Heart right ventricle (tissue), 16 donors: ENCODE data around the gene NGEF. TPM values are rescaled to one million over a fixed set of nuclear protein-coding genes. Genes with fewer than 3 reads are reported as not detected.
A peak's percentile ranks its signal among the peaks of the same experiment; 100 is the strongest.

Source experiments
- ATAC-seq, 8 donors: fragments of 200-7000 bp; cut with Tn5 transposase; one replicate each; pipeline ENCODE4 v1.9.1; 2020; ENCODE audit warnings: mild to moderate bottlenecking in 8 of 8, moderate library complexity in 8 of 8, moderate number of reproducible peaks in 1 of 8
- DNase-seq, 2 donors: peaks; one replicate each; pipeline ENCODE4 v3.0.0-alpha.2; 2020
- H3K27ac ChIP-seq, 10 donors: fragments of 200-600 bp; sonication (generic) in 2 of 10; one replicate each; pipeline versions ENCODE4 v1.5.0 to v1.8.0; 2020 to 2022; ENCODE audit warnings: mild to moderate bottlenecking in 3 of 10
- H3K27me3 ChIP-seq, 7 donors: fragments of 200-600 bp; one replicate each; pipeline ENCODE4 v1.8.0; 2021 to 2022; ENCODE audit warnings: mild to moderate bottlenecking in 2 of 7
- H3K36me3 ChIP-seq, 9 donors: fragments of 200-600 bp; sonication (generic) in 1 of 9; one replicate each; pipeline versions ENCODE4 v1.5.0 to v1.8.0; 2020 to 2022; ENCODE audit warnings: mild to moderate bottlenecking in 2 of 9
- H3K4me1 ChIP-seq, 9 donors: fragments of 200-600 bp; sonication (generic) in 1 of 9; one replicate each; pipeline versions ENCODE4 v1.5.0 to v1.8.0; 2020 to 2022; ENCODE audit warnings: mild to moderate bottlenecking in 4 of 9
- H3K4me3 ChIP-seq, 10 donors: fragments of 200-600 bp; sonication (generic) in 2 of 10; one replicate each; pipeline versions ENCODE4 v1.5.0 to v1.8.0; 2020 to 2022; ENCODE audit warnings: mild to moderate bottlenecking in 7 of 10, moderate library complexity in 2 of 10
- H3K9me3 ChIP-seq, 11 donors: fragments of 200-600 bp in 10 of 11; sonication (generic) in 2 of 11; one replicate each; pipeline versions ENCODE4 v1.5.0 to v1.8.0; 2013 to 2022; ENCODE audit warnings: mild to moderate bottlenecking in 2 of 11, control low read depth in 1 of 11, moderate library complexity in 1 of 11
- CTCF ChIP-seq, 9 donors: fragments of 200-600 bp; sonication (generic) in 2 of 9; IDR thresholded peaks; one replicate each; pipeline versions ENCODE4 v1.5.0 to v1.8.0; 2021 to 2022; ENCODE audit warnings: antibody characterized with exemption in 9 of 9, mild to moderate bottlenecking in 5 of 9, moderate library complexity in 1 of 9
- WGBS, 2 donors: extraction: QIAGEN DNeasy Blood & Tissue Kit; methylation state at CpG; one replicate each; pipeline ENCODE4 v1.1.7; 2013; ENCODE audit warnings: inconsistent platforms in 1 of 2; 5-methylcytosine and 5-hydroxymethylcytosine counted together
- intact Hi-C, 10 donors: fragments of 100-400 bp; cut with DNase I; formaldehyde crosslinking; loops; one replicate each; pipeline versions ENCODE4 v1.11.1 to v1.14.2; 2022
- polyA plus RNA-seq, 2 donors: library from polyadenylated mRNA; stranded (reverse); fragments of 200-250 nt; gene quantifications; one replicate each; pipeline ENCODE4 v1.2.3, GENCODE V29; 2013
- total RNA-seq, 10 donors: library from RNA; stranded (reverse); fragmentation: NEBNext Ultra II Directional in 3 of 10; extraction: Animal tissue kit (Norgen Biotek cat#: 25700) in 3 of 10; gene quantifications; one replicate each; pipeline versions ENCODE4 v1.2.1 to v1.2.4, GENCODE V29; 2021 to 2023
- donor health status: Arrhythmogenic right ventricular cardiomyopathy.
- donor health status: ischemic (EF 13 %, LVEDD 7.1; RV severe dilation, severe dysfunction).
- donor health status: healthy with polysubstance abuse.
- donor health status: DM: no; HTN: yes; CAD: no.
- donor health status: DM: no; HTN: no; CAD: no.
- donor health status: ischemic (EF 25% LVEDD 6.9; RV normal size, moderate dysfunction).
- donor health status: ischemic (EF 25% LVEDD 5.7; RV mildly dilated, moderate dysfunction).
- donor health status: healthy.
- donor health status: DM: yes; HTN: yes; CAD: no.
- donor health status: Ischemic cardiomyopathy.
- donor health status: ischemic (EF 35%, LVEDD 5.7; RV mildly dilated, moderate dysfunction).
- donor health status: nonischemic (EF 11% LVEDD 7.7; RV severe dilation, severe dysfunction).
- donor health status: DM: yes; HTN: yes; CAD: no.
- donor health status: PGD.
- donor health status: ischemic (EF 29% LVEDD 5.4; RV normal size, mild dysfunction).
- donor health status: nonischemic (EF 23%, LVEDD 6.1; RV moderate dilation, normal function).

The NGEF gene
- total and polyA plus RNA-seq, 12 donors: 0.27 to 0.75 (median 0.54) TPM; not detected in 3

- H3K9me3 ChIP-seq: no peaks in the 10 kb centered on the region
- no peak overlapping the region for H3K27ac ChIP-seq
- H3K36me3 ChIP-seq: no peaks in the 10 kb centered on the region
- intact Hi-C loops: no loop called here
- no peak for TF ChIP-seq CTCF (IDR thresholded peaks at IDR 0.05)
- ATAC-seq: no peak
- no peak for DNase-seq
- WGBS, 2 donors: 80% methylated on average over 11 of the region's 11 CpGs
- peaks cover 0 to 10% (median 6%) of the 10 kb centered on the region in 9 donors for H3K4me1 ChIP-seq
- H3K27me3 ChIP-seq: peaks cover 0 to 62% (median 15%) of the 10 kb centered on the region in 7 donors
- H3K4me3 ChIP-seq: peak overlapping the region in 1 of 10 donors; percentile 13
Observed at GRCh38 chr2:232890536-232890895, 122.5 kb downstream of the NGEF start.

- intact Hi-C loops: no loop called here
- H3K27me3 ChIP-seq: peaks cover 0 to 64% (median 17%) of the 10 kb centered on the region in 7 donors
- no peak for DNase-seq
Observed at GRCh38 chr2:232889876-232890401, 123.1 kb downstream of the NGEF start.

GRCh38 chr2:232888839-232889529 is 124.1 kb downstream of the NGEF start:
- H3K4me3 ChIP-seq: no peak overlapping the region
- peaks cover 0 to 10% (median 6%) of the 10 kb centered on the region in 9 donors for H3K4me1 ChIP-seq
- H3K27me3 ChIP-seq: peaks cover 0 to 61% (median 15%) of the 10 kb centered on the region in 7 donors
- TF ChIP-seq CTCF (IDR thresholded peaks at IDR 0.05): no peak
- intact Hi-C loops: no loop called here
- DNase-seq (no peak), ATAC-seq (no peak)
- H3K36me3 ChIP-seq: no peaks in the 10 kb centered on the region
- H3K27ac ChIP-seq: no peak overlapping the region
- WGBS, 2 donors: 86 to 89% methylated on average over 14 of the region's 14 CpGs
- H3K9me3 ChIP-seq: no peaks in the 10 kb centered on the region

More at GRCh38 chr2:232889876-232890401, 123.1 kb downstream of the NGEF start:
- Histone ChIP-seq H3K36me3 (no peaks in the 10 kb centered on the region), H3K4me3 (no peak overlapping the region), H3K9me3 (no peaks in the 10 kb centered on the region), H3K27ac (no peak overlapping the region), H3K4me1 (peaks cover 0 to 10% (median 6%) of the 10 kb centered on the region in 9 donors)
- no peak for ATAC-seq
- no peak for TF ChIP-seq CTCF (IDR thresholded peaks at IDR 0.05)
- WGBS, 2 donors: 85 to 93% methylated on average over 5 of the region's 5 CpGs

- 80 to 82% methylated on average over 21 of the region's 21 CpGs for WGBS, 2 donors
- no peak for DNase-seq
- no peak for TF ChIP-seq CTCF (IDR thresholded peaks at IDR 0.05)
- H3K27me3 ChIP-seq: peaks cover 0 to 60% (median 19%) of the 10 kb centered on the region in 7 donors
- no peaks in the 10 kb centered on the region for H3K9me3 ChIP-seq
- peaks cover 0 to 10% (median 6%) of the 10 kb centered on the region in 9 donors for H3K4me1 ChIP-seq
- no peaks in the 10 kb centered on the region for H3K36me3 ChIP-seq
- no peak overlapping the region for H3K27ac ChIP-seq
- no peak for ATAC-seq
- H3K4me3 ChIP-seq: no peak overlapping the region
- intact Hi-C loops: no loop called here
Observed at GRCh38 chr2:232888099-232888836, 124.8 kb downstream of the NGEF start.
